Neural cell (in vitro differentiated cells): ENCODE measurements around the gene ADTRP. TPM values are rescaled to one million over a fixed set of nuclear protein-coding genes. Genes with fewer than 3 reads are reported as not detected.
A peak's percentile ranks its signal among the peaks of the same experiment; 100 is the strongest.

ENCODE experiments used
- H2AFZ ChIP-seq: fragments of 200-600, 300-800 bp; sonication (generic), shearing (Covaris generic); 2 replicates; pipeline ENCODE4 v1.6.0; 2014; ENCODE audit warnings: low read depth, mild to moderate bottlenecking, antibody characterized with exemption, low read length, moderate library complexity
- H3F3A ChIP-seq: fragments of 200-600 bp; shearing (Covaris generic); 2 replicates; pipeline ENCODE4 v1.6.1; 2016; ENCODE audit warnings: mild to moderate bottlenecking, moderate library complexity, mixed read lengths, antibody characterized with exemption, low read length; ENCODE audit not compliant: insufficient read depth, poor library complexity, severe bottlenecking
- H3K27ac ChIP-seq: fragments of 200-600, 300-800 bp; sonication (generic), shearing (Covaris generic); 2 replicates; pipeline ENCODE4 v1.5.1; 2014; ENCODE audit warnings: mild to moderate bottlenecking, low read length, moderate library complexity
- H3K27me3 ChIP-seq: fragments of 300-800, 200-600 bp; sonication (generic), shearing (Covaris generic); 2 replicates; pipeline ENCODE4 v1.6.0; 2014; ENCODE audit warnings: mild to moderate bottlenecking, low read depth, low read length, moderate library complexity; ENCODE audit not compliant: insufficient read depth
- H3K36me3 ChIP-seq: fragments of 300-800, 200-600 bp; sonication (generic), shearing (Covaris generic); 2 replicates; pipeline ENCODE4 v1.5.1; 2014; ENCODE audit warnings: mild to moderate bottlenecking, antibody characterized with exemption, low read length, moderate library complexity; ENCODE audit not compliant: insufficient read depth
- H3K4me2 ChIP-seq: fragments of 300-800, 200-600 bp; sonication (generic), shearing (Covaris generic); 2 replicates; pipeline ENCODE4 v1.6.0; 2014; ENCODE audit warnings: mild to moderate bottlenecking, low read length
- H3K4me3 ChIP-seq: fragments of 300-800, 200-600 bp; sonication (generic), shearing (Covaris generic); 2 replicates; pipeline ENCODE4 v1.5.1; 2014; ENCODE audit warnings: mild to moderate bottlenecking, low read length, moderate library complexity
- H3K79me2 ChIP-seq: fragments of 200-600 bp; shearing (Covaris generic); replicated peaks from 2 replicates; pipeline ENCODE4 v1.6.0; 2014; ENCODE audit warnings: mild to moderate bottlenecking, low read length, moderate library complexity; ENCODE audit not compliant: insufficient read depth
- H3K9ac ChIP-seq: fragments of 300-800, 200-600 bp; sonication (generic), shearing (Covaris generic); 2 replicates; pipeline ENCODE4 v1.6.1; 2016; ENCODE audit warnings: mild to moderate bottlenecking, low read length, mixed read lengths
- H3K9me2 ChIP-seq: fragments of 200-600 bp; shearing (Covaris generic); 2 replicates; pipeline ENCODE4 v1.6.1; 2016; ENCODE audit warnings: mild to moderate bottlenecking, low read length, mixed read lengths; ENCODE audit not compliant: insufficient read depth
- H3K9me3 ChIP-seq: fragments of 200-600, 300-800 bp; sonication (generic), shearing (Covaris generic); 2 replicates; pipeline ENCODE4 v1.6.1; 2016; ENCODE audit warnings: mild to moderate bottlenecking, mixed run types, low read length, moderate library complexity, mixed read lengths
- H4K20me1 ChIP-seq: fragments of 200-600 bp; shearing (Covaris generic); 2 replicates; pipeline ENCODE4 v1.6.1; 2016; ENCODE audit warnings: mild to moderate bottlenecking, mixed run types; ENCODE audit not compliant: insufficient read depth
- EP300 ChIP-seq: fragments of 450-650 bp; conservative IDR thresholded peaks from 2 replicates; pipeline ENCODE4 v1.6.1; 2014; ENCODE audit warnings: antibody characterized with exemption, mild to moderate bottlenecking, moderate library complexity; ENCODE audit not compliant: poor library complexity, severe bottlenecking
- EZH2 ChIP-seq: fragments of 200-600, 300-800 bp; shearing (Covaris generic), sonication (generic); IDR thresholded peaks from 2 replicates; pipeline ENCODE4 v1.6.1; 2014; ENCODE audit warnings: antibody characterized with exemption, low read length, borderline replicate concordance, mild to moderate bottlenecking; ENCODE audit not compliant: insufficient read depth, poor library complexity, severe bottlenecking
- MXI1 ChIP-seq: fragments of 450-650 bp; conservative IDR thresholded peaks from 2 replicates; pipeline ENCODE4 v1.6.1; 2014; ENCODE audit warnings: antibody characterized with exemption, mild to moderate bottlenecking; ENCODE audit not compliant: poor library complexity, severe bottlenecking
- POLR2AphosphoS5 ChIP-seq: IDR thresholded peaks from 2 replicates; pipeline ENCODE4 v1.6.1; 2012
- RAD21 ChIP-seq: fragments of 450-650 bp; conservative IDR thresholded peaks from 2 replicates; pipeline ENCODE4 v1.6.1; 2014; ENCODE audit warnings: antibody characterized with exemption, mild to moderate bottlenecking, moderate library complexity
- SMC3 ChIP-seq: fragments of 450-650 bp; conservative IDR thresholded peaks from 2 replicates; pipeline ENCODE4 v1.6.1; 2014; ENCODE audit warnings: antibody characterized with exemption, mild to moderate bottlenecking, moderate library complexity; ENCODE audit not compliant: poor library complexity
- TAF1 ChIP-seq: IDR thresholded peaks from 2 replicates; pipeline ENCODE4 v1.6.1; 2012; ENCODE audit warnings: low read depth
- polyA plus RNA-seq: library from polyadenylated mRNA; depleted of rRNA; stranded (reverse); fragments of >200 nt; gene quantifications from 2 replicates; pipeline ENCODE4 v1.2.3, GENCODE V29; 2014
- TF ChIP-seq, protein P1 (sequence below): fragments of 450-650 bp; IDR thresholded peaks from 2 replicates; pipeline ENCODE4 v1.5.1; 2014; ENCODE audit warnings: antibody characterized with exemption, mild to moderate bottlenecking, moderate library complexity; ENCODE audit not compliant: poor library complexity, severe bottlenecking
- TF ChIP-seq, protein P2 (sequence below): IDR thresholded peaks from 2 replicates; pipeline ENCODE4 v1.6.1; 2012; ENCODE audit warnings: borderline replicate concordance

The ADTRP gene
- polyA plus RNA-seq, 1 donor from 2014 or later = not detected

DNA sequence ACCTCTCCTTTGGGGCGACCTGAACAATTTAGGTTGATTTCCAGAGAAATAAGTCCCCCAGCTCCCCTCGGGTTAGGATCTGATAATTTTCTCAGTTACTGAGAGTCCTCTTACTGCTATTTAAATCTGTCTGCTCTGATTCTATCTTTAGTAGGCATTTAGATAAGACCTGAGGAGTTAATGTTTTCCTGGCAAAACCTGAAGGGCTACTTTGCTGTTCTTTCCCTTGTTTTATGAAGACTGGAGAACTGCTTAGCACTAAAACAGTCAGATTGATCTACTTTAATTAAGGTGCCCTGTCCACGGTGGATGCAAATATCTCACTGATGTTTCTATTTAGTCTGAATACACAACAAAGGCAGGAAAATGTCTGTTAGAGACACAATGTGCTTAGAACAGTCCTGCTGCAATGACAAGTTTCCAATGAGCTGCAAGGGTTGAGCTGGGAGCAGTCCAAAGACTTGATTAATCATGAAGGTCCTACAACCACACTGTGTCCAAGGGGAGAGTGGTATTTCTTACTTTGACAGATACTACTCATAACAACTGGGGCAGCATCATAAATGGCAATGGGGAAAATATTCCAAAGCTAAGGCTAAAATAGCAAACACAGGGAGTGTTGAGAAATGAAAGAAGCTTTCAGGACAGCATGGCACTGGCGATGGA, 15.7 kb downstream of the ADTRP start:
- H3K4me3 ChIP-seq = no peak overlapping the region
- H3K36me3 ChIP-seq = no peaks in the 10 kb centered on the region
- no peaks in the 10 kb centered on the region for H3K9me2 ChIP-seq
- no peak overlapping the region for H3K9ac ChIP-seq
- no peaks in the 10 kb centered on the region for H3F3A ChIP-seq
- H3K9me3 ChIP-seq = peaks cover under 1% of the 10 kb centered on the region
- H3K27ac ChIP-seq = no peak overlapping the region
- no peaks in the 10 kb centered on the region for H3K79me2 ChIP-seq
- H4K20me1 ChIP-seq = no peaks in the 10 kb centered on the region
- H3K4me2 ChIP-seq = no peak overlapping the region
- peaks cover 6% of the 10 kb centered on the region for H3K27me3 ChIP-seq
- TF ChIP-seq RAD21 = no peak
- TF ChIP-seq EZH2 = no peak
- TF ChIP-seq, protein P1, sequence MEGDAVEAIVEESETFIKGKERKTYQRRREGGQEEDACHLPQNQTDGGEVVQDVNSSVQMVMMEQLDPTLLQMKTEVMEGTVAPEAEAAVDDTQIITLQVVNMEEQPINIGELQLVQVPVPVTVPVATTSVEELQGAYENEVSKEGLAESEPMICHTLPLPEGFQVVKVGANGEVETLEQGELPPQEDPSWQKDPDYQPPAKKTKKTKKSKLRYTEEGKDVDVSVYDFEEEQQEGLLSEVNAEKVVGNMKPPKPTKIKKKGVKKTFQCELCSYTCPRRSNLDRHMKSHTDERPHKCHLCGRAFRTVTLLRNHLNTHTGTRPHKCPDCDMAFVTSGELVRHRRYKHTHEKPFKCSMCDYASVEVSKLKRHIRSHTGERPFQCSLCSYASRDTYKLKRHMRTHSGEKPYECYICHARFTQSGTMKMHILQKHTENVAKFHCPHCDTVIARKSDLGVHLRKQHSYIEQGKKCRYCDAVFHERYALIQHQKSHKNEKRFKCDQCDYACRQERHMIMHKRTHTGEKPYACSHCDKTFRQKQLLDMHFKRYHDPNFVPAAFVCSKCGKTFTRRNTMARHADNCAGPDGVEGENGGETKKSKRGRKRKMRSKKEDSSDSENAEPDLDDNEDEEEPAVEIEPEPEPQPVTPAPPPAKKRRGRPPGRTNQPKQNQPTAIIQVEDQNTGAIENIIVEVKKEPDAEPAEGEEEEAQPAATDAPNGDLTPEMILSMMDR = no peak
- TF ChIP-seq MXI1 = no peak
- TF ChIP-seq EP300 = no peak
- TF ChIP-seq, protein P2, sequence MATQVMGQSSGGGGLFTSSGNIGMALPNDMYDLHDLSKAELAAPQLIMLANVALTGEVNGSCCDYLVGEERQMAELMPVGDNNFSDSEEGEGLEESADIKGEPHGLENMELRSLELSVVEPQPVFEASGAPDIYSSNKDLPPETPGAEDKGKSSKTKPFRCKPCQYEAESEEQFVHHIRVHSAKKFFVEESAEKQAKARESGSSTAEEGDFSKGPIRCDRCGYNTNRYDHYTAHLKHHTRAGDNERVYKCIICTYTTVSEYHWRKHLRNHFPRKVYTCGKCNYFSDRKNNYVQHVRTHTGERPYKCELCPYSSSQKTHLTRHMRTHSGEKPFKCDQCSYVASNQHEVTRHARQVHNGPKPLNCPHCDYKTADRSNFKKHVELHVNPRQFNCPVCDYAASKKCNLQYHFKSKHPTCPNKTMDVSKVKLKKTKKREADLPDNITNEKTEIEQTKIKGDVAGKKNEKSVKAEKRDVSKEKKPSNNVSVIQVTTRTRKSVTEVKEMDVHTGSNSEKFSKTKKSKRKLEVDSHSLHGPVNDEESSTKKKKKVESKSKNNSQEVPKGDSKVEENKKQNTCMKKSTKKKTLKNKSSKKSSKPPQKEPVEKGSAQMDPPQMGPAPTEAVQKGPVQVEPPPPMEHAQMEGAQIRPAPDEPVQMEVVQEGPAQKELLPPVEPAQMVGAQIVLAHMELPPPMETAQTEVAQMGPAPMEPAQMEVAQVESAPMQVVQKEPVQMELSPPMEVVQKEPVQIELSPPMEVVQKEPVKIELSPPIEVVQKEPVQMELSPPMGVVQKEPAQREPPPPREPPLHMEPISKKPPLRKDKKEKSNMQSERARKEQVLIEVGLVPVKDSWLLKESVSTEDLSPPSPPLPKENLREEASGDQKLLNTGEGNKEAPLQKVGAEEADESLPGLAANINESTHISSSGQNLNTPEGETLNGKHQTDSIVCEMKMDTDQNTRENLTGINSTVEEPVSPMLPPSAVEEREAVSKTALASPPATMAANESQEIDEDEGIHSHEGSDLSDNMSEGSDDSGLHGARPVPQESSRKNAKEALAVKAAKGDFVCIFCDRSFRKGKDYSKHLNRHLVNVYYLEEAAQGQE = no peak
- no peak for TF ChIP-seq POLR2AphosphoS5
- no peak for TF ChIP-seq TAF1
- TF ChIP-seq SMC3 = no peak
- no peak overlapping the region for H2AFZ ChIP-seq

DNA sequence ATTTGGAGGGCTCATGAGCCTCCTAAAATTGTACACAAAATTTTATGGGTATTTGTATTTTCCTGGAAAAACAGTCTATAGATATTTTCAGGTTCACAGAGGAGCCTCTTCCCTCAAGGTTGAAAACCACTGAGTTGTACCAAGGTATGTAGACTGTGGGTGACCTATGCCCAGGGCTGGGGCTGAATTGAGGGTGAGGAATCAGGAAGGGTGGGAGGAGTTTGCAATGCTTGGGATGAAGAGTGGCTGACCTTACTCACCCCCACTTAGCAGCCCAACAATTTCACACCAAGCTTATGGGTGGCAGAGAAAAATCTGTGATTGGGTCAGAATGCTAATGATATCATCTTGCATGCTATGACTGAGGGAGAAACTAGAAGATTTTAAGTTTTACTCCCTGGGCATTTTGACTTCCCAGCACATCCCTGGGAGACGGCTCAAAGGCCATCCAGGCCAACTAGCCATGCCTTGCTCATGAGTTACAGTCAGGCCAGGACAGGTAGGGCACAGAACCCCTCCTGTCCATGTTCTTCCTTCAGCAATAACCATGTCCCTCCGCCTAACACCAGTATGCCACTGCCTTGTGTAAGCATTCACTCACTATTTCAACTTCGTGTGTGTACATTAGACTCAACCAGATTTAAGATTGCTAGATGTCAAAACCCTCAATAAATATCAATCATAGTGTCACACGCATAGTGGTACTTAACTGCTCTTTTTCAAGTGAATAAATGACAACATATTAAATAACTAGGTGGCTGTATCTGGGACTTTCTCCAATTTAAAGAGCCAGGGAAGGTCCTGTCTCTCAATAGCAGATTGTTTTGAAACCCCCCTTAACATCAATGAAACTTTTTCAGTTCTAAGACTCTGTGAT, 16.6 kb downstream of the ADTRP start:
- Histone ChIP-seq H3K27me3 (peaks cover 6% of the 10 kb centered on the region), H3K9ac (no peak overlapping the region), H3F3A (no peaks in the 10 kb centered on the region), H2AFZ (no peak overlapping the region), H3K9me3 (peaks cover 8% of the 10 kb centered on the region), H3K79me2 (no peaks in the 10 kb centered on the region), H3K4me2 (no peak overlapping the region), H4K20me1 (no peaks in the 10 kb centered on the region), H3K9me2 (no peaks in the 10 kb centered on the region), H3K27ac (no peak overlapping the region), H3K36me3 (no peaks in the 10 kb centered on the region), H3K4me3 (no peak overlapping the region)
- TF ChIP-seq, protein P1 = no peak
- TF ChIP-seq POLR2AphosphoS5 = peak; percentile 90
- TF ChIP-seq RAD21 = no peak
- peak; percentile 91 for TF ChIP-seq EP300
- no peak for TF ChIP-seq TAF1
- TF ChIP-seq, protein P2 = no peak
